ENCODE measurements around the gene PRUNE2.

DNA sequence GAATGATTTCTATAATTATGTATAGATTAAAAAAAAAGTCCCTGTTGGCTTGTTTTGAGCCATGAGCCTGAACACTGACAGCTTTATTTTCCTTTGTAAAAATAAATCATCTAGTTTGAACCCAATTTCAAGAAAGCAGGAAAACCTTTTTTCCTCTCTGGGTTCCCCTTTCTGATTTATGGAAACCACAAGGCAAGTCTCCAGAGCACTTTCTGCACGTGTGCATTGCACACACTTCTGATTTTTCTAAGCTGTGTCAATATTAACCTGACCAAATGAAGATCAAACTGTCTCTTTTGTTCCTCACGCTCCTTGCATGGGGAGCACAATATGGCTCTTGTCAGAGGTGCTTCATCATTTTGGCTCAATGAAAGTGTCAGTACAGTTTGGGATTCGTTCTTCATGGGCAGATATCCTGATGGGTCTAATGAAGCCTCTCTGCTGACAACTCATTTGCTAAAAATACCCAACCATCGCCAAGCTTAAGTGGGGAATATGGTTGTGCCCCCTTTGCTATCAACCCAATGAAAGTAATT is 180.8 kb downstream of the PRUNE2 start:
- TF ChIP-seq, protein P1, sequence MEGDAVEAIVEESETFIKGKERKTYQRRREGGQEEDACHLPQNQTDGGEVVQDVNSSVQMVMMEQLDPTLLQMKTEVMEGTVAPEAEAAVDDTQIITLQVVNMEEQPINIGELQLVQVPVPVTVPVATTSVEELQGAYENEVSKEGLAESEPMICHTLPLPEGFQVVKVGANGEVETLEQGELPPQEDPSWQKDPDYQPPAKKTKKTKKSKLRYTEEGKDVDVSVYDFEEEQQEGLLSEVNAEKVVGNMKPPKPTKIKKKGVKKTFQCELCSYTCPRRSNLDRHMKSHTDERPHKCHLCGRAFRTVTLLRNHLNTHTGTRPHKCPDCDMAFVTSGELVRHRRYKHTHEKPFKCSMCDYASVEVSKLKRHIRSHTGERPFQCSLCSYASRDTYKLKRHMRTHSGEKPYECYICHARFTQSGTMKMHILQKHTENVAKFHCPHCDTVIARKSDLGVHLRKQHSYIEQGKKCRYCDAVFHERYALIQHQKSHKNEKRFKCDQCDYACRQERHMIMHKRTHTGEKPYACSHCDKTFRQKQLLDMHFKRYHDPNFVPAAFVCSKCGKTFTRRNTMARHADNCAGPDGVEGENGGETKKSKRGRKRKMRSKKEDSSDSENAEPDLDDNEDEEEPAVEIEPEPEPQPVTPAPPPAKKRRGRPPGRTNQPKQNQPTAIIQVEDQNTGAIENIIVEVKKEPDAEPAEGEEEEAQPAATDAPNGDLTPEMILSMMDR (IDR thresholded peaks at IDR 0.05; ENCODE audit: insufficient read depth, low read length, poor library complexity, severe bottlenecking) = no peak
- no peak for TF ChIP-seq EZH2phosphoT487 (conservative IDR thresholded peaks at IDR 0.05; ENCODE audit: low read length)
